Endothelial cell of umbilical vein (primary cell): ENCODE results near the gene MMRN2. TPM values are rescaled to one million over a fixed set of nuclear protein-coding genes. Genes with fewer than 3 reads are reported as not detected.

Experiments used
- BruUV-seq: library from RNA; stranded (reverse); fragments of 400-500 nt; replicated peaks from 2 replicates; lab custom pipeline; 2021; lab: Mats Ljungman, UMichigan
- CTCF ChIA-PET: fragments of 300-600, 350-600 bp; sonication (Branson Sonifier 250); formaldehyde crosslinking; loops from one replicate; lab custom pipeline; 2021; ENCODE audit warnings: antibody characterized with exemption, inconsistent platforms; lab: Charles Lee
- POLR2A ChIA-PET: fragments of 300-600, 350-600 bp; sonication (Branson Sonifier 250); formaldehyde crosslinking; loops from one replicate; lab custom pipeline; 2021; ENCODE audit warnings: antibody characterized with exemption, inconsistent platforms; lab: Charles Lee
- DNase-seq: peaks from one replicate; pipeline ENCODE4 v3.0.0-alpha.2; 2011; ENCODE audit warnings: low read depth, low spot score
- FAIRE-seq: peaks from 2 replicates; lab custom pipeline; 2011; peaks lifted over from hg19 to GRCh38; lab: Jason Lieb, UNC
- H2AFZ ChIP-seq: 2 replicates; pipeline ENCODE4 v1.6.0; 2012; ENCODE audit warnings: low read depth, low read length, control low read depth, inconsistent platforms
- H3K27ac ChIP-seq: 2 replicates; pipeline ENCODE4 v1.5.1; 2011; ENCODE audit warnings: low read depth, mild to moderate bottlenecking, control low read depth, low read length, moderate library complexity; ENCODE audit not compliant: insufficient read depth
- H3K27me3 ChIP-seq, 2 experiments: 2 replicates each; pipeline versions ENCODE4 v1.6.0 to v1.6.1; 2011; ENCODE audit warnings: low read length in 2 of 2, mixed read lengths in 1 of 2; ENCODE audit not compliant: control insufficient read depth in 2 of 2, insufficient read depth in 2 of 2
- H3K36me3 ChIP-seq, 2 experiments: 2 replicates in 1 of 2; 3 replicates in 1 of 2; pipeline ENCODE4 v1.5.1; 2011; ENCODE audit warnings: low read length in 2 of 2, mild to moderate bottlenecking in 1 of 2, moderate library complexity in 1 of 2; ENCODE audit not compliant: control insufficient read depth in 2 of 2, insufficient read depth in 2 of 2; ENCODE audit errors: extremely low read depth in 1 of 2
- H3K4me1 ChIP-seq: 3 replicates; pipeline ENCODE4 v1.5.1; 2011; ENCODE audit warnings: mild to moderate bottlenecking, low read length; ENCODE audit not compliant: control insufficient read depth, insufficient read depth; ENCODE audit errors: extremely low read depth
- H3K4me2 ChIP-seq: 2 replicates; pipeline ENCODE4 v1.6.1; 2011; ENCODE audit warnings: low read length, control low read depth, mixed read lengths; ENCODE audit not compliant: insufficient read depth
- H3K4me3 ChIP-seq, 3 experiments: fragments of 200-600 bp in 1 of 3; sonication (generic), shearing (Covaris generic) in 1 of 3; replicated peaks in 1 of 3; 2 replicates each; pipeline ENCODE4 v1.5.1; 2011 to 2016; ENCODE audit warnings: control low read depth in 3 of 3, low read length in 3 of 3, mild to moderate bottlenecking in 2 of 3, inconsistent platforms in 1 of 3, low read depth in 1 of 3, moderate library complexity in 1 of 3; ENCODE audit not compliant: insufficient read depth in 1 of 3
- H3K79me2 ChIP-seq: 2 replicates; pipeline ENCODE4 v1.6.0; 2012; ENCODE audit warnings: low read length, inconsistent platforms; ENCODE audit not compliant: control insufficient read depth, insufficient read depth
- H3K9ac ChIP-seq: replicated peaks from 2 replicates; pipeline ENCODE3; 2011; ENCODE audit warnings: low read length, control low read depth; ENCODE audit not compliant: insufficient read depth; ENCODE audit errors: extremely low read depth
- H3K9me1 ChIP-seq: replicated peaks from 3 replicates; pipeline ENCODE4 v1.6.0; 2011; ENCODE audit warnings: mild to moderate bottlenecking, low read length; ENCODE audit not compliant: control insufficient read depth, insufficient read depth; ENCODE audit errors: extremely low read depth
- H3K9me3 ChIP-seq: replicated peaks from 2 replicates; pipeline ENCODE4 v1.5.1; 2012; ENCODE audit warnings: low read length, inconsistent platforms; ENCODE audit not compliant: control insufficient read depth, insufficient read depth
- H4K20me1 ChIP-seq: replicated peaks from 2 replicates; pipeline ENCODE3; 2011; ENCODE audit warnings: mild to moderate bottlenecking, low read length; ENCODE audit not compliant: control insufficient read depth, insufficient read depth; ENCODE audit errors: extremely low read depth
- CTCF ChIP-seq, 2 donors: IDR thresholded peaks; 1 replicate in 1 of 2; 2 replicates in 1 of 2; pipeline ENCODE4 v1.5.1; 2011; ENCODE audit warnings: low read length in 2 of 2, mild to moderate bottlenecking in 2 of 2, moderate library complexity in 2 of 2, control low read depth in 1 of 2, inconsistent platforms in 1 of 2, low read depth in 1 of 2; ENCODE audit not compliant: insufficient read depth in 1 of 2; ENCODE audit errors: extremely low read depth in 1 of 2
- EZH2 ChIP-seq: IDR thresholded peaks from 2 replicates; pipeline ENCODE4 v1.6.1; 2012; ENCODE audit warnings: borderline replicate concordance, low read depth, mild to moderate bottlenecking, moderate library complexity, low read length, inconsistent platforms; ENCODE audit not compliant: severe bottlenecking
- FOS ChIP-seq: IDR thresholded peaks from 2 replicates; pipeline ENCODE4 v1.6.1; 2011; ENCODE audit warnings: mild to moderate bottlenecking, low read length, moderate library complexity, borderline replicate concordance; ENCODE audit not compliant: insufficient read depth
- GATA2 ChIP-seq: IDR thresholded peaks from 2 replicates; pipeline ENCODE4 v1.7.0; 2011; ENCODE audit warnings: low read depth, mild to moderate bottlenecking, moderate library complexity, mixed read lengths, low read length; ENCODE audit not compliant: insufficient read length, insufficient read depth
- JUN ChIP-seq: IDR thresholded peaks from 2 replicates; pipeline ENCODE4 v1.6.1; 2011; ENCODE audit warnings: borderline replicate concordance, low read depth; ENCODE audit not compliant: insufficient read length, insufficient read depth
- MAX ChIP-seq: IDR thresholded peaks from 2 replicates; pipeline ENCODE4 v1.6.1; 2011; ENCODE audit not compliant: insufficient read depth, insufficient read length
- MYC ChIP-seq: IDR thresholded peaks from one replicate; pipeline ENCODE4 v1.6.1; 2011; ENCODE audit warnings: mild to moderate bottlenecking, low read depth, low read length
- POLR2A ChIP-seq: IDR thresholded peaks from 2 replicates; pipeline ENCODE4 v1.6.1; 2012; ENCODE audit warnings: low read depth, mild to moderate bottlenecking, control low read depth, low read length
- POLR2AphosphoS5 ChIP-seq: IDR thresholded peaks from 2 replicates; pipeline ENCODE4 v1.6.1; 2012; ENCODE audit warnings: low read depth, mild to moderate bottlenecking, control low read depth, low read length, moderate library complexity; ENCODE audit not compliant: insufficient read depth
- dilution Hi-C: fragments of 300-500 bp; cut with MboI; formaldehyde crosslinking; loops from one replicate; pipeline ENCODE4 v1.15.0; 2019; ENCODE audit warnings: low sequenced_read_pairs; ENCODE audit not compliant: extremely low pct_ligation_motif_present
- intact Hi-C: fragments of 100-400 bp; cut with micrococcal nuclease; formaldehyde crosslinking; loops from one replicate; pipeline ENCODE4 v1.10.0; 2022
- polyA plus RNA-seq, 4 experiments: library from polyadenylated mRNA; depleted of rRNA in 3 of 4; stranded (reverse) in 3 of 4; unstranded in 1 of 4; fragments of >200 nt; gene quantifications; 2 replicates each; pipeline versions ENCODE4 v1.2.1 to v1.2.3, GENCODE V29; 2011 to 2012; ENCODE audit warnings: missing spikeins in 1 of 4
- total RNA-seq: library from RNA; stranded (reverse); gene quantifications from 2 replicates; pipeline ENCODE4 v1.2.3, GENCODE V29; 2021

MMRN2 gene
- total and polyA plus RNA-seq, 2 donors (not counting 3 experiments of a cell fraction or from before 2014, with no cell fraction given): 154 to 169 TPM

GRCh38 chr10:86954681-86955500, 2.5 kb downstream of the MMRN2 start:
- Histone ChIP-seq H3K4me1 (peaks cover 61% of the 10 kb centered on the region), H3K9ac (peak overlapping the region; percentile 54), H3K9me1 (no peaks in the 10 kb centered on the region), H4K20me1 (no peaks in the 10 kb centered on the region), H3K27ac (peak overlapping the region; percentile 71), H3K79me2 (peaks cover 76% of the 10 kb centered on the region), H3K36me3 (no peaks in the 10 kb centered on the region), H3K4me2 (peak overlapping the region; percentile 70), H3K27me3 (no peaks in the 10 kb centered on the region), H3K9me3 (no peaks in the 10 kb centered on the region), H2AFZ (no peak overlapping the region), H3K4me3 (peak overlapping the region; percentile 4 to 81 (median 65))
- BruUV-seq: TSS peak; percentile 1
- ChIA-PET CTCF (interaction anchor here (7.1 to 8.7 kb wide), 2 partner anchors 13 kb away, joined by 110 to 325 read pairs; partner anchors contain the start of gene ADIRF), POLR2A (interaction anchor here (0.6 kb wide), 1 partner anchor 11 kb away, joined by 10 read pairs; no protein-coding TSS in a partner anchor)
- TF ChIP-seq FOS (no peak), POLR2A (no peak), EZH2 (no peak), CTCF (IDR thresholded peaks at IDR 0.05; ENCODE audit: extremely low read depth in 1 of 2, insufficient read depth in 1 of 2, low read depth in 1 of 2, low read length in 2 of 2) (no peak), POLR2AphosphoS5 (no peak), GATA2 (no peak), MAX (no peak), MYC (no peak), JUN (no peak)
- intact Hi-C loops (loop anchor here (1.0 to 10.0 kb wide), 3 partner anchors 11 to 1930 kb away; partner anchors contain the start of gene STAMBPL1), dilution Hi-C loops (no loop called here)
- DNase-seq (peak; percentile 37), FAIRE-seq (no peak)
